HG03575 (cell line): ENCODE data around the gene NRG3.
"Not testable (repeated sequence)": the region's sequence is repeated elsewhere in the genome, so short reads cannot be mapped to it uniquely, and the experiment has no call there.

ENCODE experiments used
- ATAC-seq: cut with Tn5 transposase; IDR thresholded peaks from one replicate; pipeline ENCODE4 v1.9.1; 2021; ENCODE audit not compliant: unreplicated experiment, insufficient number of reproducible peaks, low FRiP score; ENCODE audit errors: extremely low read depth

NRG3 gene

GRCh38 chr10:82310839-82311238, 435.8 kb downstream of the NRG3 start:
- no peak for ATAC-seq

- no peak for ATAC-seq
Measured at GRCh38 chr10:82313401-82313800, 438.4 kb downstream of the NRG3 start.

- ATAC-seq: no peak
Measured at GRCh38 chr10:82318534-82318933, 443.5 kb downstream of the NRG3 start.

- no peak for ATAC-seq
Measured at GRCh38 chr10:82319074-82319473, 444.1 kb downstream of the NRG3 start.

- no peak for ATAC-seq
Measured at GRCh38 chr10:82319562-82319961, 444.6 kb downstream of the NRG3 start.

GRCh38 chr10:82321724-82322123, 446.7 kb downstream of the NRG3 start:
- ATAC-seq: no peak

GRCh38 chr10:82331716-82332115, 456.7 kb downstream of the NRG3 start:
- ATAC-seq: no peak

- ATAC-seq: no peak
Measured at GRCh38 chr10:82335831-82336230, 460.8 kb downstream of the NRG3 start.

GRCh38 chr10:82340166-82340565, 465.2 kb downstream of the NRG3 start:
- ATAC-seq: no peak

- not testable (repeated sequence) for ATAC-seq
Measured at GRCh38 chr10:82349590-82349989, 474.6 kb downstream of the NRG3 start.

- ATAC-seq: no peak
Measured at GRCh38 chr10:82353381-82353780, 478.4 kb downstream of the NRG3 start.

GRCh38 chr10:82358486-82359099, 483.6 kb downstream of the NRG3 start:
- no peak for ATAC-seq

- ATAC-seq: no peak
Measured at GRCh38 chr10:82361256-82361655, 486.3 kb downstream of the NRG3 start.

GRCh38 chr10:82377608-82378007, 502.6 kb downstream of the NRG3 start:
- ATAC-seq: no peak

- no peak for ATAC-seq
Measured at GRCh38 chr10:82378146-82378545, 503.2 kb downstream of the NRG3 start.

GRCh38 chr10:82383350-82383749, 508.4 kb downstream of the NRG3 start:
- no peak for ATAC-seq

GRCh38 chr10:82390866-82391658, 516.1 kb downstream of the NRG3 start:
- no peak for ATAC-seq

GRCh38 chr10:82391971-82392370, 517.0 kb downstream of the NRG3 start:
- no peak for ATAC-seq

- no peak for ATAC-seq
Measured at GRCh38 chr10:82392533-82392932, 517.5 kb downstream of the NRG3 start.

- ATAC-seq: no peak
Measured at GRCh38 chr10:82394122-82394521, 519.1 kb downstream of the NRG3 start.

GRCh38 chr10:82394987-82395386, 520.0 kb downstream of the NRG3 start:
- no peak for ATAC-seq
